HFFc6 (cell line): Measurements from ENCODE around the gene SMC4. TPM values are rescaled to one million over a fixed set of nuclear protein-coding genes. Genes with fewer than 3 reads are reported as not detected.

Experiments
- DNase-seq: peaks from one replicate; pipeline ENCODE4 v3.0.0-alpha.2; 2018
- H3K27ac Mint-ChIP-seq: 2 replicates; pipeline ENCODE4 v1.8.0; 2020; ENCODE audit warnings: mild to moderate bottlenecking, mixed read lengths
- H3K27me3 Mint-ChIP-seq: 2 replicates; pipeline ENCODE4 v1.8.0; 2021; ENCODE audit warnings: mild to moderate bottlenecking, moderate library complexity, mixed read lengths; ENCODE audit not compliant: insufficient read depth
- H3K36me3 Mint-ChIP-seq: 2 replicates; pipeline ENCODE4 v1.8.0; 2021; ENCODE audit warnings: low read depth, mixed read lengths
- H3K4me1 Mint-ChIP-seq: 2 replicates; pipeline ENCODE4 v1.8.0; 2020; ENCODE audit warnings: low read depth, mixed read lengths
- H3K4me3 Mint-ChIP-seq: 2 replicates; pipeline ENCODE4 v1.8.0; 2020; ENCODE audit warnings: mild to moderate bottlenecking, moderate library complexity, mixed read lengths
- H3K9me3 Mint-ChIP-seq: 2 replicates; pipeline ENCODE4 v1.8.0; 2020; ENCODE audit warnings: mild to moderate bottlenecking, mixed read lengths
- total RNA-seq, 6 experiments: library from RNA; stranded (reverse); fragmentation: NEBNext Ultra II Directional; extraction: Animal tissue kit (Norgen Biotek cat#: 25700); gene quantifications; 2 replicates in 1 of 6; 3 replicates in 5 of 6; pipeline ENCODE4 v1.2.3, GENCODE V29; 2021
- TF ChIP-seq, protein P1 (sequence below): fragments of 200-600 bp; sonication (generic); IDR thresholded peaks from 2 replicates; pipeline ENCODE4 v1.5.0; 2021; ENCODE audit warnings: antibody characterized with exemption, mild to moderate bottlenecking

Gene SMC4
- total RNA-seq, 6 experiments from 2014 or later = 58.2 to 116 (median 106) TPM

DNA sequence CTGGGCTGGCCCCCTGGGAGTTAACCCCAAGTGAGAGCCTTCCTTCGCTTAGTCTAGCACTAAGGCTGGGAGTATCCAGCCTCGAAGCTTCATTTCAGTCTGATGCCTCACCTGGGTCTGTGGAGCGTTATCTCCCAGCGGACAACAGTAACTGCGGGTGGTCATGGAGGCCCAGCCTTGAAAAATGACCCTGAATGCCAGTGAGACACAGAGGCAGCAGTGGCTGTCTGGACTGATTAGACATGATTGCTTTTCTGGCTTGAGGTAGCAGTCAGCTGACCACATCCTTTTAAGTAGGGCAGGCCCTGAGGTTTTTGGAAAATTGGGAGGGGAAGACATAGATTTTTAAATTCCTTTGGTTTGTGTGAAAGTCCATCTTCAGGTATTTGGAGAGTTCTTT lies 78.3 kb downstream of the SMC4 start:
- Mint-ChIP-seq H3K36me3 (peaks cover 4% of the 10 kb centered on the region; the same call in 1 of the 2 replicates), H3K27ac (peak overlapping the region; percentile 53), H3K27me3 (no peaks in the 10 kb centered on the region), H3K4me1 (peaks cover 40% of the 10 kb centered on the region), H3K4me3 (peak overlapping the region; percentile 34), H3K9me3 (no peaks in the 10 kb centered on the region)
- no peak for DNase-seq
- TF ChIP-seq, protein P1, sequence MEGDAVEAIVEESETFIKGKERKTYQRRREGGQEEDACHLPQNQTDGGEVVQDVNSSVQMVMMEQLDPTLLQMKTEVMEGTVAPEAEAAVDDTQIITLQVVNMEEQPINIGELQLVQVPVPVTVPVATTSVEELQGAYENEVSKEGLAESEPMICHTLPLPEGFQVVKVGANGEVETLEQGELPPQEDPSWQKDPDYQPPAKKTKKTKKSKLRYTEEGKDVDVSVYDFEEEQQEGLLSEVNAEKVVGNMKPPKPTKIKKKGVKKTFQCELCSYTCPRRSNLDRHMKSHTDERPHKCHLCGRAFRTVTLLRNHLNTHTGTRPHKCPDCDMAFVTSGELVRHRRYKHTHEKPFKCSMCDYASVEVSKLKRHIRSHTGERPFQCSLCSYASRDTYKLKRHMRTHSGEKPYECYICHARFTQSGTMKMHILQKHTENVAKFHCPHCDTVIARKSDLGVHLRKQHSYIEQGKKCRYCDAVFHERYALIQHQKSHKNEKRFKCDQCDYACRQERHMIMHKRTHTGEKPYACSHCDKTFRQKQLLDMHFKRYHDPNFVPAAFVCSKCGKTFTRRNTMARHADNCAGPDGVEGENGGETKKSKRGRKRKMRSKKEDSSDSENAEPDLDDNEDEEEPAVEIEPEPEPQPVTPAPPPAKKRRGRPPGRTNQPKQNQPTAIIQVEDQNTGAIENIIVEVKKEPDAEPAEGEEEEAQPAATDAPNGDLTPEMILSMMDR = no peak

DNA sequence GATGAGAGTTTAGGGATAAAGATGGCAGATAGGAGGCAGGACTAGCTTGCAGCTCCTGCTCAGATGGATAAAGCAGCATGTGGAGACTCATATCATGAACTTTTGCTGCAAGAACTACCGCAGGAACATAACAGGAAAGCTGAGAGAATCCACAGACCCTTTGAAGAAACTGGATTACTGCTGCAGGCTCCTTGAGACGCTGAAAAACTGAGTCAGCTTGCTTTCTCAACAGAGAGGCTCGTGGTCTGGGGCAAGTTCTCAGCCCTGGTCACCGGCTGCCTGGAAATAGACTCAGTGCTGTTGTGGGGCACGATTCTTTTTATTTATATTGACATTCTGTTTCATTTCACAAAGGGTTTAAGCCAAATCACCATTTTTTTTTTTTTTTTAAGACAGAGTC lies 78.9 kb downstream of the SMC4 start:
- TF ChIP-seq, protein P1 = peak; percentile 24; the same call in 1 of the 2 replicates
- H3K36me3 Mint-ChIP-seq = peaks cover 8% of the 10 kb centered on the region; the same call in 1 of the 2 replicates
- H3K27ac Mint-ChIP-seq = peak overlapping the region; percentile 53
- peaks cover 46% of the 10 kb centered on the region for H3K4me1 Mint-ChIP-seq
- peak; percentile 67 for DNase-seq
- H3K27me3 Mint-ChIP-seq = no peaks in the 10 kb centered on the region; the same call in 1 of the 2 replicates
- H3K4me3 Mint-ChIP-seq = peak overlapping the region; percentile 34
- no peaks in the 10 kb centered on the region for H3K9me3 Mint-ChIP-seq

DNA sequence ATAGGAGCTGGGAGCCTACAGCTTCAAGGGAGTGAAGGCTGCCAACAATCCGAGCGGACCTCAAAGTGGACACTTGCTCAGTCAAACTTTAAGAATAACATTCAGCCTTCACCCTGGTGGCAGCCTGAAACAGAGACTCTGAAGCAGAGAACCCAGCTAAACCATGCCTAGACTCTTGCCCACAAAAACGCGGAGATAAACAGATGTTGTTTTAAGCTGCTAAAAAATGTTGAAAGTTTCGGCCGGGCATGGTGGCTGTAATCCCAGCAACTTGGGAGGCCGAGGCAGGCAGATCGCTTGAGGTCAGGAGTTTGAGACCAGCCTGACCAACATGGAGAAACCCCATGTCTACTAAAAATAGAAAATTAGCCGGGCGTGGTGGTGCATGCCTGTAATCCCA lies 79.9 kb downstream of the SMC4 start:
- DNase-seq = no peak
- Mint-ChIP-seq H3K4me1 (peaks cover 56% of the 10 kb centered on the region), H3K27ac (no peak overlapping the region; the same call in 1 of the 2 replicates), H3K36me3 (peaks cover 8% of the 10 kb centered on the region; the same call in 1 of the 2 replicates), H3K4me3 (no peak overlapping the region), H3K9me3 (no peaks in the 10 kb centered on the region), H3K27me3 (no peaks in the 10 kb centered on the region; the same call in 1 of the 2 replicates)
- TF ChIP-seq, protein P1 = no peak

DNA sequence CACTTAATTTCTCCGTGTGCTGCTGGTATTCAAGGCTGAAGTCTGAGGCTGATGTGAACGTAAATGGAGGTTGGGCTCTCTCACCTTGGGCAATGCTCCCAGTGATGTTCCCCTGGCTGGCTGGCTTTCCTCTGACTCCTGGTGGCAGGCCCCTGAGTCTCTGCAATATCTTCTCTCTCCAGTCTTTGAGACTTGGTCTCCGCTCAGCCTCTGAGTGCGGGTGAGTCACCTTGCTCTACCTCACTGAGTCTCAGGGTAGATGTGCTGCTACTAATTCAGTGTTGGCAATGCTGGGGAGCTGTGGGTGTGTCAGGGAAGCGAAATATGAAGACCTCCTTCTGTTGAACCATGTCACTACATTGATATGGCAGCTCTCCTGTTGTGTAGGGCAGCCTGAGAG lies 81.5 kb downstream of the SMC4 start:
- no peak for DNase-seq

DNA sequence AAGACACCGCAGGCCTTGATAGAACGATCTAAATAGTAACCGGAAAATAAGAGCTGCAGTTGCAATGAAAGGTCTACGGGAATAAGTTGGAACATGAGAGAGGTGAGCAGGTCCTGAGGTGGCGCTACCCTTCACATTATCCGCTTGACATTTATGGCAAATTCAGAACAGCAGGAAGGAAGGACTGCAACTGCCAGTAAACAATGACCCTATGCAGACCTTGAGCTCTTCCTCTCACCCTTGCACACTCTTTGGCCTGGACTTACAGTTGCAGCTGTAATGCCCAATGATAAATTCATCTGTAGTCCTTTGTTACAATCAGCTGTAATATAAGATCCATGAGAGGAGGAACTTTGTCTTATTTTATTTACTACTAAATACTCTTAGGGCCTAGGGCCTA lies 82.4 kb downstream of the SMC4 start:
- TF ChIP-seq, protein P1 = no peak
- H3K4me1 Mint-ChIP-seq = peaks cover 75% of the 10 kb centered on the region
- H3K27me3 Mint-ChIP-seq = no peaks in the 10 kb centered on the region; the same call in none of the 2 replicates
- no peak overlapping the region for H3K4me3 Mint-ChIP-seq
- H3K36me3 Mint-ChIP-seq = peaks cover 8% of the 10 kb centered on the region; the same call in 1 of the 2 replicates
- H3K9me3 Mint-ChIP-seq = no peaks in the 10 kb centered on the region
- no peak for DNase-seq
- H3K27ac Mint-ChIP-seq = no peak overlapping the region

More for the DNA sequence above, 81.5 kb downstream of the SMC4 start:
- H3K27me3 Mint-ChIP-seq = no peaks in the 10 kb centered on the region; the same call in none of the 2 replicates
- no peak overlapping the region for H3K4me3 Mint-ChIP-seq
- H3K4me1 Mint-ChIP-seq = peaks cover 70% of the 10 kb centered on the region
- TF ChIP-seq, protein P1 = no peak
- H3K27ac Mint-ChIP-seq = no peak overlapping the region
- H3K36me3 Mint-ChIP-seq = peaks cover 8% of the 10 kb centered on the region; the same call in 1 of the 2 replicates
- no peaks in the 10 kb centered on the region for H3K9me3 Mint-ChIP-seq
